Measurements from ENCODE around the gene ZNF57.
"Not testable (repeated sequence)": the region's sequence is repeated elsewhere in the genome, so short reads cannot be mapped to it uniquely, and the experiment has no call there.

ZNF57 gene

GRCh38 chr19:2960120-2960519, 59.4 kb downstream of the ZNF57 start:
- no peak for DNase-seq

GRCh38 chr19:2962018-2962670, 61.4 kb downstream of the ZNF57 start:
- peak; percentile 33 for DNase-seq

GRCh38 chr19:2963122-2963521, 62.4 kb downstream of the ZNF57 start:
- DNase-seq = no peak

- DNase-seq = not testable (repeated sequence)
Observed at GRCh38 chr19:2963631-2964030, 62.9 kb downstream of the ZNF57 start.

- no peak for DNase-seq
Observed at GRCh38 chr19:2964874-2965273, 64.1 kb downstream of the ZNF57 start.

- no peak for DNase-seq
Observed at GRCh38 chr19:2967972-2968371, 67.2 kb downstream of the ZNF57 start.

All from SIG-M5 (cell line).